A673 (cell line): Measurements from ENCODE around the gene KCND3. TPM values are rescaled to one million over a fixed set of nuclear protein-coding genes. Genes with fewer than 3 reads are reported as not detected.

ENCODE experiments used
- BruUV-seq: library from RNA; stranded (reverse); fragments of 400-500 nt; replicated peaks from 2 replicates; lab custom pipeline; 2021; lab: Mats Ljungman, UMichigan
- CTCF ChIA-PET: fragments of 300-600 bp; sonication (Branson Sonifier 250); formaldehyde crosslinking; loops from one replicate; lab custom pipeline; 2022; ENCODE audit warnings: antibody characterized with exemption; lab: Charles Lee
- POLR2A ChIA-PET: fragments of 300-600 bp; sonication (Branson Sonifier 250); formaldehyde crosslinking; loops from one replicate; lab custom pipeline; 2022; ENCODE audit warnings: antibody characterized with exemption; ENCODE audit not compliant: low non-redundant PET; lab: Charles Lee
- DNase-seq: peaks from one replicate; pipeline ENCODE4 v3.0.0-alpha.2; 2015; ENCODE audit warnings: low spot score
- H3K27ac ChIP-seq: fragments of 200-600 bp; sonication (generic); 2 replicates; pipeline ENCODE4 v1.5.1; 2016; ENCODE audit warnings: mixed run types, low read depth, mild to moderate bottlenecking, mixed read lengths, antibody characterized with exemption, low read length; ENCODE audit not compliant: poor library complexity, severe bottlenecking
- H3K27me3 ChIP-seq: fragments of 200-600 bp; sonication (generic); replicated peaks from 2 replicates; pipeline ENCODE4 v1.6.1; 2017; ENCODE audit warnings: mixed run types, low read depth, mild to moderate bottlenecking, mixed read lengths, antibody characterized with exemption, low read length; ENCODE audit not compliant: insufficient read depth, poor library complexity
- H3K36me3 ChIP-seq: fragments of 200-600 bp; sonication (generic); 2 replicates; pipeline ENCODE4 v1.6.1; 2016; ENCODE audit warnings: mixed run types, mild to moderate bottlenecking, mixed read lengths, antibody characterized with exemption, low read length; ENCODE audit not compliant: insufficient read depth, poor library complexity, severe bottlenecking
- H3K4me1 ChIP-seq: fragments of 200-600 bp; sonication (generic); 2 replicates; pipeline ENCODE4 v1.6.1; 2017; ENCODE audit warnings: mixed run types, mild to moderate bottlenecking, mixed read lengths, antibody characterized with exemption, low read length; ENCODE audit not compliant: insufficient read depth, poor library complexity, severe bottlenecking
- H3K4me3 ChIP-seq: fragments of 200-600 bp; sonication (generic); 2 replicates; pipeline ENCODE4 v1.5.1; 2016; ENCODE audit warnings: low read depth, mixed run types, mild to moderate bottlenecking, mixed read lengths, low read length; ENCODE audit not compliant: poor library complexity, severe bottlenecking
- H3K9me3 ChIP-seq: fragments of 200-600 bp; sonication (generic); 2 replicates; pipeline ENCODE4 v1.6.1; 2016; ENCODE audit warnings: mixed run types, low read depth, mild to moderate bottlenecking, mixed read lengths, antibody characterized with exemption, low read length; ENCODE audit not compliant: poor library complexity, severe bottlenecking
- EZH2 ChIP-seq: fragments of 200-600 bp; sonication (generic); IDR thresholded peaks from 2 replicates; pipeline ENCODE4 v1.6.1; 2017; ENCODE audit warnings: borderline replicate concordance, low read depth, mild to moderate bottlenecking, mixed read lengths, antibody characterized with exemption, low read length; ENCODE audit not compliant: poor library complexity, severe bottlenecking
- intact Hi-C: fragments of 100-400 bp; cut with micrococcal nuclease; formaldehyde crosslinking; loops from one replicate; pipeline ENCODE4 v1.10.0; 2022; ENCODE audit not compliant: unreplicated experiment
- total RNA-seq: library from RNA; stranded (reverse); gene quantifications from 2 replicates; pipeline ENCODE4 v1.2.3, GENCODE V29; 2021
- TF ChIP-seq, protein P1 (sequence below): fragments of 300-800, 200-600 bp; sonication (generic); conservative IDR thresholded peaks from 2 replicates; pipeline ENCODE4 v1.5.1; 2017; ENCODE audit warnings: low read depth, mild to moderate bottlenecking, antibody characterized with exemption, low read length, moderate library complexity, mixed read lengths

KCND3 gene
- total RNA-seq, 1 experiment from 2014 or later: not detected

DNA sequence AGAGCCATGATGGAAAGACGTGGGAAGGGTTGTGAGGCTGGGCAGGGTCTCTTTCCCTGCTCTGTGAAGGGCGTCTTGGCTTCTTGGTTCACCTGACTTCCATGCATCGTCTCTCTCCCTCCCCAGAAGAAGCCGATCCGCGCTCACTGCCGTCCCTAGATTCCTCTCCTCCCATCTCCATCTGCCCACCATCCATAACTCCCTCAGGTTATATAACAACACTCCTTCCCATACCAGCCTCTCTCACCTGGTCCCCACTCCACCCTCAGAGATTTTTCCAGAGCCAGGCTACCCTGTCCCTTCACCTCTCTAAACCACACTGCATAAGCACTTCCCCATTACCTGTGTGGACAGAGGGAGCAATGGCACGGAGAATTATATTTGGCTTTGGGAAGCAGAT lies 6.0 kb downstream of the KCND3 start:
- Histone ChIP-seq H3K36me3 (no peaks in the 10 kb centered on the region), H3K9me3 (no peaks in the 10 kb centered on the region), H3K27ac (no peak overlapping the region), H3K4me3 (no peak overlapping the region), H3K27me3 (peaks cover 50% of the 10 kb centered on the region), H3K4me1 (no peaks in the 10 kb centered on the region)
- no peak for DNase-seq
- ChIA-PET POLR2A (no interaction called here), CTCF (no interaction called here)
- BruUV-seq: no TSS peak
- intact Hi-C loops: no loop called here
- TF ChIP-seq, protein P1, sequence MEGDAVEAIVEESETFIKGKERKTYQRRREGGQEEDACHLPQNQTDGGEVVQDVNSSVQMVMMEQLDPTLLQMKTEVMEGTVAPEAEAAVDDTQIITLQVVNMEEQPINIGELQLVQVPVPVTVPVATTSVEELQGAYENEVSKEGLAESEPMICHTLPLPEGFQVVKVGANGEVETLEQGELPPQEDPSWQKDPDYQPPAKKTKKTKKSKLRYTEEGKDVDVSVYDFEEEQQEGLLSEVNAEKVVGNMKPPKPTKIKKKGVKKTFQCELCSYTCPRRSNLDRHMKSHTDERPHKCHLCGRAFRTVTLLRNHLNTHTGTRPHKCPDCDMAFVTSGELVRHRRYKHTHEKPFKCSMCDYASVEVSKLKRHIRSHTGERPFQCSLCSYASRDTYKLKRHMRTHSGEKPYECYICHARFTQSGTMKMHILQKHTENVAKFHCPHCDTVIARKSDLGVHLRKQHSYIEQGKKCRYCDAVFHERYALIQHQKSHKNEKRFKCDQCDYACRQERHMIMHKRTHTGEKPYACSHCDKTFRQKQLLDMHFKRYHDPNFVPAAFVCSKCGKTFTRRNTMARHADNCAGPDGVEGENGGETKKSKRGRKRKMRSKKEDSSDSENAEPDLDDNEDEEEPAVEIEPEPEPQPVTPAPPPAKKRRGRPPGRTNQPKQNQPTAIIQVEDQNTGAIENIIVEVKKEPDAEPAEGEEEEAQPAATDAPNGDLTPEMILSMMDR: no peak
- TF ChIP-seq EZH2: no peak

- no peaks in the 10 kb centered on the region for H3K36me3 ChIP-seq
- H3K4me3 ChIP-seq: no peak overlapping the region
- no peak for TF ChIP-seq EZH2
- TF ChIP-seq, protein P1: no peak
- ChIA-PET POLR2A (no interaction called here), CTCF (no interaction called here)
- intact Hi-C loops: no loop called here
- no peak for DNase-seq
- H3K27me3 ChIP-seq: peaks cover 50% of the 10 kb centered on the region
- H3K27ac ChIP-seq: no peak overlapping the region
- no peaks in the 10 kb centered on the region for H3K4me1 ChIP-seq
- BruUV-seq: no TSS peak
- H3K9me3 ChIP-seq: no peaks in the 10 kb centered on the region
Observed at GRCh38 chr1:111982428-111982827, 7.0 kb downstream of the KCND3 start.

GRCh38 chr1:111981871-111982270 lies 7.6 kb downstream of the KCND3 start:
- POLR2A ChIA-PET: no interaction called here
- CTCF ChIA-PET: no interaction called here
- BruUV-seq: no TSS peak
- intact Hi-C loops: no loop called here
- H3K36me3 ChIP-seq: no peaks in the 10 kb centered on the region
- H3K4me1 ChIP-seq: no peaks in the 10 kb centered on the region
- H3K4me3 ChIP-seq: no peak overlapping the region
- H3K27me3 ChIP-seq: peaks cover 50% of the 10 kb centered on the region
- H3K9me3 ChIP-seq: no peaks in the 10 kb centered on the region
- H3K27ac ChIP-seq: no peak overlapping the region
- no peak for DNase-seq
- TF ChIP-seq, protein P1: no peak
